Body of pancreas (tissue), 4 donors: ENCODE data around the gene CYB561.

Experiments used
- CTCF ChIP-seq, 7 experiments: fragments of 450-650 bp in 4 of 7; fragments of 200-600 bp in 3 of 7; sonication (generic) in 3 of 7; IDR thresholded peaks; one replicate each; pipeline ENCODE4 v1.5.1; 2016 to 2019; ENCODE audit warnings: antibody characterized with exemption in 7 of 7
- POLR2A ChIP-seq, 3 donors: fragments of 450-650 bp; IDR thresholded peaks; one replicate each; pipeline ENCODE4 v1.6.1; 2016; ENCODE audit warnings: antibody characterized with exemption in 3 of 3, mild to moderate bottlenecking in 2 of 3

GRCh38 chr17:63490858-63491400, 44.8 kb upstream of the CYB561 start:
- TF ChIP-seq CTCF (IDR thresholded peaks at IDR 0.05) (no peak), POLR2A (IDR thresholded peaks at IDR 0.05) (no peak)
